Measurements from ENCODE around the gene SMOC1. TPM values are rescaled to one million over a fixed set of nuclear protein-coding genes. Genes with fewer than 3 reads are reported as not detected.

Gene SMOC1
- total RNA-seq, 2 donors from 2014 or later, result not detected

DNA sequence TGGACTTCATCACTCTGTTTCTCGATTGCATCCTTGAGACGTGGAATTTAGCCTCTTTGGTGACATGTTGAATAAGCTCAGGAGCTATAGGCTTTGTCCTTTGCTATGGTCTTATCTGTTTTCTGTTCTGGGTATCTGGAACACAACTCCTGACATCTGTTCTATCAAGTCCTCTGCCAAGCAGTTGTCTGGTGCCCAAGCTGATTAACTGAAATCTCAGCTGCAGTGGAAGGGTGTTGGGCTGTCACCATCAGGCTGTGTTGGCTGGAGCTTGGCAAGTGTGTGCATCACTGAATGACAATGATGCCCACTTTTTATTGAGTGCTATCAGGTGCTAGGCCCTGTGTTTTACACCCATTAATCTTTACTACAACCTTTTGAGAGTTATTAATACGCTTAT, 77.8 kb downstream of the SMOC1 start:
- Histone ChIP-seq H3K4me3 (ENCODE audit: low read length) (no peak overlapping the region), H3K9ac (ENCODE audit: extremely low read depth, low read length, poor library complexity, severe bottlenecking) (no peak overlapping the region), H3K27me3 (ENCODE audit: control insufficient read depth, insufficient read depth, low read length, poor library complexity, severe bottlenecking) (peaks cover 4% of the 10 kb centered on the region), H3K4me1 (ENCODE audit: control insufficient read depth, insufficient read depth, low read length) (peaks cover 5% of the 10 kb centered on the region), H3K27ac (ENCODE audit: low read depth, low read length) (no peak overlapping the region), H3K36me3 (ENCODE audit: control insufficient read depth, insufficient read depth, low read length) (no peaks in the 10 kb centered on the region), H3K9me3 (ENCODE audit: control insufficient read depth, low read length) (no peaks in the 10 kb centered on the region)
- no peak overlapping the region for H3K27ac Mint-ChIP-seq
- no peaks in the 10 kb centered on the region for H3K36me3 Mint-ChIP-seq (ENCODE audit: low read depth)
- TF ChIP-seq, protein P1, sequence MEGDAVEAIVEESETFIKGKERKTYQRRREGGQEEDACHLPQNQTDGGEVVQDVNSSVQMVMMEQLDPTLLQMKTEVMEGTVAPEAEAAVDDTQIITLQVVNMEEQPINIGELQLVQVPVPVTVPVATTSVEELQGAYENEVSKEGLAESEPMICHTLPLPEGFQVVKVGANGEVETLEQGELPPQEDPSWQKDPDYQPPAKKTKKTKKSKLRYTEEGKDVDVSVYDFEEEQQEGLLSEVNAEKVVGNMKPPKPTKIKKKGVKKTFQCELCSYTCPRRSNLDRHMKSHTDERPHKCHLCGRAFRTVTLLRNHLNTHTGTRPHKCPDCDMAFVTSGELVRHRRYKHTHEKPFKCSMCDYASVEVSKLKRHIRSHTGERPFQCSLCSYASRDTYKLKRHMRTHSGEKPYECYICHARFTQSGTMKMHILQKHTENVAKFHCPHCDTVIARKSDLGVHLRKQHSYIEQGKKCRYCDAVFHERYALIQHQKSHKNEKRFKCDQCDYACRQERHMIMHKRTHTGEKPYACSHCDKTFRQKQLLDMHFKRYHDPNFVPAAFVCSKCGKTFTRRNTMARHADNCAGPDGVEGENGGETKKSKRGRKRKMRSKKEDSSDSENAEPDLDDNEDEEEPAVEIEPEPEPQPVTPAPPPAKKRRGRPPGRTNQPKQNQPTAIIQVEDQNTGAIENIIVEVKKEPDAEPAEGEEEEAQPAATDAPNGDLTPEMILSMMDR (conservative IDR thresholded peaks at IDR 0.05), result no peak
- peaks cover 1% of the 10 kb centered on the region for H3K27me3 Mint-ChIP-seq (ENCODE audit: insufficient read depth)
- H3K4me1 Mint-ChIP-seq, result peaks cover 7% of the 10 kb centered on the region
- no peak overlapping the region for H3K4me3 Mint-ChIP-seq
- WGBS, 2 experiments (ENCODE audit: insufficient coverage in 1 of 2, insufficient read length in 1 of 2), result 94 to 96% methylated on average over 2 to 3 of the region's 3 CpGs
- H3K9me3 Mint-ChIP-seq, result no peaks in the 10 kb centered on the region
- no peak for DNase-seq

DNA sequence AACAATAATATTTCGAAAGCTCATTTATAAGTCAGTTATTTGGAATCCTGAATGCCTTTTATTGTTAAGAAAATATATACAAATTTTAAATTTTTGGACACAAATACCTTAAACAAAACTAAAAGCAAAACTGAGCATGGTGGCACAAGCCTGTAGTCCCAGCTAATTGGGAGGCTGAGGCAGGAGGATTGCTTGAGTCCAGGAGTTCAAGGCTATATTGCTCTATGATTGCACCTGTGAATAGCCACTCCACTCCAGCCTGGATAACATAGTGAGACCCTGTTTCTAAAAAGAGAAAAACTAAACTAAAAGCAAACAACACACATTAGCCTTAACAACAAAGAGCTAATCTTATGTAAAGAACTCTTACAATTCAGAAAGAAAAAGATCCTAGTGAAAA, 78.8 kb downstream of the SMOC1 start:
- peaks cover 5% of the 10 kb centered on the region for H3K4me1 ChIP-seq (ENCODE audit: control insufficient read depth, insufficient read depth, low read length)
- H3K4me3 ChIP-seq (ENCODE audit: low read length), result no peak overlapping the region
- H3K27me3 Mint-ChIP-seq (ENCODE audit: insufficient read depth), result peaks cover 1% of the 10 kb centered on the region
- DNase-seq, result no peak
- H3K27ac ChIP-seq (ENCODE audit: low read depth, low read length), result no peak overlapping the region
- H3K9me3 Mint-ChIP-seq, result no peaks in the 10 kb centered on the region
- H3K27ac Mint-ChIP-seq, result no peak overlapping the region
- H3K27me3 ChIP-seq (ENCODE audit: control insufficient read depth, insufficient read depth, low read length, poor library complexity, severe bottlenecking), result peaks cover 4% of the 10 kb centered on the region
- H3K4me1 Mint-ChIP-seq, result peaks cover 7% of the 10 kb centered on the region
- no peaks in the 10 kb centered on the region for H3K9me3 ChIP-seq (ENCODE audit: control insufficient read depth, low read length)
- WGBS, 2 experiments (ENCODE audit: insufficient coverage in 1 of 2, insufficient read length in 1 of 2), result no CpG with 5 or more reads among the region's 1 CpG
- TF ChIP-seq, protein P1 (conservative IDR thresholded peaks at IDR 0.05), result no peak
- no peak overlapping the region for H3K4me3 Mint-ChIP-seq
- H3K9ac ChIP-seq (ENCODE audit: extremely low read depth, low read length, poor library complexity, severe bottlenecking), result no peak overlapping the region
- H3K36me3 ChIP-seq (ENCODE audit: control insufficient read depth, insufficient read depth, low read length), result no peaks in the 10 kb centered on the region
- no peaks in the 10 kb centered on the region for H3K36me3 Mint-ChIP-seq (ENCODE audit: low read depth)

DNA sequence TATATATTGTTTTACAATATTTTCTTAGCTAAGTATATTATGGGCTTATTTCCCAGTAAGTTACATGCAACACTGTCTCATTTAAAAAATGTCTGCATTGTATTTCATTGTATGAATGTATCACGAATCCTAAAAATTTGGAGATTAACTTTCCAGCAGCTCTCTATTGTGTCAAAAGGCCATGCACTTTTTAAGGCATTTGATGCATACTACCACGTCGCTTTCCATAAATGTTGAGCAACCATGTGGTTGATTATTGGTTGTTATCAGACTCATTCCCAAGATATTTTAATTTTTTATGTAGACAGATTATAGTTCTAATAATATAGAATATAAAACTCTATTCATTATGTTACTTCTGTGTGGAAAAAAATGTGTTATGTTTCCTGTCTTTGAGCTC, 79.9 kb downstream of the SMOC1 start:
- Histone ChIP-seq H3K9me3 (ENCODE audit: control insufficient read depth, low read length) (no peaks in the 10 kb centered on the region), H3K4me1 (ENCODE audit: control insufficient read depth, insufficient read depth, low read length) (peaks cover 5% of the 10 kb centered on the region), H3K27ac (ENCODE audit: low read depth, low read length) (no peak overlapping the region), H3K27me3 (ENCODE audit: control insufficient read depth, insufficient read depth, low read length, poor library complexity, severe bottlenecking) (peaks cover 4% of the 10 kb centered on the region), H3K36me3 (ENCODE audit: control insufficient read depth, insufficient read depth, low read length) (no peaks in the 10 kb centered on the region), H3K4me3 (ENCODE audit: low read length) (no peak overlapping the region), H3K9ac (ENCODE audit: extremely low read depth, low read length, poor library complexity, severe bottlenecking) (no peak overlapping the region)
- Mint-ChIP-seq H3K4me1 (peaks cover 7% of the 10 kb centered on the region), H3K9me3 (no peaks in the 10 kb centered on the region), H3K27me3 (ENCODE audit: insufficient read depth) (peaks cover 7% of the 10 kb centered on the region), H3K36me3 (ENCODE audit: low read depth) (no peaks in the 10 kb centered on the region), H3K4me3 (no peak overlapping the region), H3K27ac (no peak overlapping the region)
- TF ChIP-seq, protein P1 (conservative IDR thresholded peaks at IDR 0.05), result no peak
- DNase-seq, result no peak
- 88 to 90% methylated on average over 1 to 3 of the region's 3 CpGs for WGBS, 2 experiments (ENCODE audit: insufficient coverage in 1 of 2, insufficient read length in 1 of 2)

Measured in endodermal cell (in vitro differentiated cells).